Testis (tissue), 3 donors: ENCODE measurements around the gene IDUA. TPM values are rescaled to one million over a fixed set of nuclear protein-coding genes. Genes with fewer than 3 reads are reported as not detected.

Experiments used
- DNase-seq: peaks from one replicate; pipeline ENCODE4 v3.0.0-alpha.2; 2019
- H3K27ac ChIP-seq, 2 donors: fragments of 200-600 bp; sonication (generic); one replicate each; pipeline ENCODE4 v1.5.1; 2019
- H3K27me3 ChIP-seq: fragments of 200-600 bp; sonication (generic); one replicate; pipeline ENCODE4 v1.5.1; 2019
- H3K36me3 ChIP-seq: fragments of 200-600 bp; sonication (generic); one replicate; pipeline ENCODE4 v1.5.1; 2017; ENCODE audit warnings: low read depth; ENCODE audit errors: missing control alignments
- H3K4me1 ChIP-seq: fragments of 200-600 bp; sonication (generic); one replicate; pipeline ENCODE4 v1.5.1; 2019
- H3K4me3 ChIP-seq, 2 donors: fragments of 200-600 bp; sonication (generic); one replicate each; pipeline ENCODE4 v1.5.1; 2017 to 2019
- H3K9me3 ChIP-seq: fragments of 200-600 bp; sonication (generic); one replicate; pipeline ENCODE4 v1.5.1; 2017
- CTCF ChIP-seq, 3 experiments: fragments of 450-650 bp in 2 of 3; fragments of 200-600 bp in 1 of 3; sonication (generic) in 1 of 3; IDR thresholded peaks; one replicate each; pipeline ENCODE4 v1.5.1; 2016 to 2019; ENCODE audit warnings: antibody characterized with exemption in 3 of 3, mild to moderate bottlenecking in 2 of 3, moderate library complexity in 1 of 3
- POLR2A ChIP-seq: fragments of 450-650 bp; IDR thresholded peaks from one replicate; pipeline ENCODE4 v1.6.1; 2017; ENCODE audit warnings: antibody characterized with exemption, mild to moderate bottlenecking, moderate library complexity
- WGBS, 2 donors: methylation state at CpG; one replicate each; pipeline ENCODE4 v1.1.5; 2018; 5-methylcytosine and 5-hydroxymethylcytosine counted together
- intact Hi-C: fragments of 100-400 bp; cut with DNase I; formaldehyde crosslinking; loops from one replicate; pipeline ENCODE4 v1.15.1; 2023; ENCODE audit warnings: low total_unique reads
- polyA plus RNA-seq: library from polyadenylated mRNA; stranded (reverse); fragments of 350-450 nt; fragmentation: Illumina TruSeq; extraction: RNeasy Lipid Tissue Mini Kit (QIAGEN cat#74804); gene quantifications from one replicate; pipeline ENCODE4 v1.2.3, GENCODE V29; 2014; ENCODE audit warnings: low read depth, low replicate concordance; ENCODE audit not compliant: insufficient read depth
- total RNA-seq, 2 donors: library from RNA; depleted of rRNA; stranded (reverse); fragments of >200 nt; gene quantifications; one replicate each; pipeline ENCODE4 v1.2.3, GENCODE V29; 2016

The IDUA gene
- total and polyA plus RNA-seq, 3 donors from 2014 or later = 8.9 to 39.4 (median 35.7) TPM

- H3K36me3 ChIP-seq = no peaks in the 10 kb centered on the region
- intact Hi-C loops = no loop called here
- whole genome bisulfite sequencing, 2 donors = 92 to 94% methylated on average over 25 of the region's 25 CpGs
These were observed 16.6 kb upstream of the IDUA start for GRCh38 chr4:970046-970745.

GRCh38 chr4:970854-971520 is 15.9 kb upstream of the IDUA start:
- Histone ChIP-seq H3K9me3 (no peaks in the 10 kb centered on the region), H3K36me3 (no peaks in the 10 kb centered on the region), H3K4me1 (peaks cover 14% of the 10 kb centered on the region), H3K27me3 (no peaks in the 10 kb centered on the region), H3K27ac (no peak overlapping the region), H3K4me3 (no peak overlapping the region)
- 83 to 88% methylated on average over 10 to 17 of the region's 17 CpGs for WGBS, 2 donors
- TF ChIP-seq CTCF (IDR thresholded peaks at IDR 0.05) = no peak
- TF ChIP-seq POLR2A = no peak
- DNase-seq = no peak
- intact Hi-C loops = no loop called here

More at GRCh38 chr4:970046-970745, 16.6 kb upstream of the IDUA start:
- TF ChIP-seq CTCF (IDR thresholded peaks at IDR 0.05) = no peak
- TF ChIP-seq POLR2A = no peak
- H3K4me1 ChIP-seq = peaks cover 14% of the 10 kb centered on the region
- H3K9me3 ChIP-seq = no peaks in the 10 kb centered on the region
- DNase-seq = no peak
- H3K27me3 ChIP-seq = no peaks in the 10 kb centered on the region
- no peak overlapping the region for H3K4me3 ChIP-seq
- H3K27ac ChIP-seq = no peak overlapping the region

DNA sequence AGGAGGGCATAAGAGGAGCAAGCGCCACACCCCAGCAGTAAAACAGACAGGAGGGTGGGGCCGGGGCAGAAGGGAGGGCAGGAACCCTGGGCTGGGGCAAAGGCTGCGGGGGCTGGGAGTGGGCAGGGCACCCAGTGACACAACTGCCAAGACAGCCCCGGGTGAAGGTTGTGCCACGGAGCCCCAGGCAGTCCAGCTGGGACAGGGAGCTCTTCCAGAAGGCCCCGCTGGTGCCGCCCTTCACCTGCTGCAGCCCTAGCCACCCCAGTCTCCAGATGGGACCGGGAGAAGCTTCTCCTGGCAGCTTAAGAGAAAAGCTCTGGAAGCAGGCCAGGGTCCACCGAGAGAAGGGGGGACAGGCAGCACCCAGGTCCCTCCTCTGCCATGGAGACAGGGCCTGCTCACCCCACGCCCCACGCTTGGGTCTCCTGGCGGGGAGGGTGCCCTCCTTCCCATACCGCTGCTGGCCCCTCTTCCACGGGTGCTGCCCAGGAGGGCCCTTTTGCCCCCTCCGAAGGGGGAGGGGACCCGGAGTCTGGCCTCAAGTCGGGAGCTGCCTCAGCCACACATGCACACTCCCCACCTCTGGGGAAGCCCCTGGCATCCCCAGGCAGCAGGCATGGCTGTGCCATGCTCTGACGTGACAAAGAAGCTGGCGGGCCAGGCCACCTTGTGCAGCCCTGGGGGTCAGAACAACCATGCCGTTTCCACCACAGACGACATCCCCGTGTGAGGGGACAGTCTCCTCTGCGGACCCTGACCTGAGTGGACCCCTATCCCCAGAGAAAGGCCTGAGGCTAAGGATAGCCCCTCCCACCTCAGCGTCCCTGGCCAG is 15.0 kb upstream of the IDUA start:
- Histone ChIP-seq H3K27ac (no peak overlapping the region), H3K36me3 (no peaks in the 10 kb centered on the region), H3K9me3 (no peaks in the 10 kb centered on the region), H3K27me3 (no peaks in the 10 kb centered on the region), H3K4me1 (peaks cover 14% of the 10 kb centered on the region), H3K4me3 (peak overlapping the region in 1 of 2 donors; percentile 67)
- WGBS, 2 donors = 61 to 68% methylated on average over 6 to 23 of the region's 24 CpGs
- intact Hi-C loops = no loop called here
- TF ChIP-seq CTCF (IDR thresholded peaks at IDR 0.05) (no peak), POLR2A (no peak)
- no peak for DNase-seq

DNA sequence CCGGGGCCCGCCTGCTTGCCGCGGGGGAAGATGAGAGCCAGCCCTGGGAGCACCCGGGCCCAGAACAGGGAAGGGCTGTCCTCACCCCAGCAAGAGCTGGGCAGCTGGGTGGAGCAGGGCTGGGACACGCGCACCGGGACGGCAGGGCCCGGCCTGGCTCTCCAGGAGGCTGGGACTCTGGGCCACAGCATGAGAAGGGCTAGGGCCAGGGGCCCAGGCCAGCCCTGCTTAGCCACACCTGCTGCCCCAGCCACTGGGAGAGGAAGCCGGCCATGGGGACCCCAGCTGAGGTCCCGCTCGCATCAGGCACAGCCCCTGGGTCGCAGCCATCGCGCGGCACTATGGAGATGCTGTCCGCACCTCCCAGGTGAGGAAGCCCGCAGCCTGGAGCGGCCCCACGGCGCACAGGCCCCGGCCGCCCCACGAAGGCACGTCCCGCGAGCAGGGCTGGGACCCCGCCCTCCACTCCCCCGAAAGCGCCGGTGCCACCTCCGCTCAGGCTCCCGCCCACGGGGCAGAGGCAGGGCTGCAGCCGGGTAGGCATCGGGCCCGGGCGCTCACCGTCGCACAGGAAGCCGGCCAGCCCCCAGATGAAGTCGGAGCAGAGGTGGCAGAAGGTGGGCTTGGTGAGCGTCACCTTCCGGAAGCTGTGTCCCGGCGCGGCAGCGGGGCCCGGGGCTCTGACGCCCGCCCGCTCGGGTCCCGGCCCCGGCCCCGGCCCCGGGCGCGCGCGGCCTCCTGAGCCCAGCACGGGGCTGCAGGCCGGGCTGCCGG is 14.0 kb upstream of the IDUA start:
- peak overlapping the region; percentile 61 to 67 for H3K4me3 ChIP-seq
- intact Hi-C loops = no loop called here
- no peak for TF ChIP-seq CTCF (IDR thresholded peaks at IDR 0.05)
- TF ChIP-seq POLR2A = no peak

More for the DNA sequence above, 14.0 kb upstream of the IDUA start:
- Histone ChIP-seq H3K9me3 (no peaks in the 10 kb centered on the region), H3K36me3 (no peaks in the 10 kb centered on the region), H3K27me3 (no peaks in the 10 kb centered on the region), H3K4me1 (peaks cover 14% of the 10 kb centered on the region), H3K27ac (no peak overlapping the region)
- no peak for DNase-seq
- WGBS, 2 donors = 0 to 1% methylated on average over 19 to 28 of the region's 65 CpGs
